ENCODE data around the gene EHMT1. TPM values are rescaled to one million over a fixed set of nuclear protein-coding genes. Genes with fewer than 3 reads are reported as not detected.

The EHMT1 gene
- total RNA-seq, 4 donors from 2014 or later = 38.6 to 77.8 (median 54.3) TPM

GRCh38 chr9:137666955-137667670, 48.3 kb downstream of the EHMT1 start:
- intact Hi-C loops (cut with DNase I; ENCODE audit: low total_unique reads) (no loop called here), in situ Hi-C loops (cut with MboI; ENCODE audit: low sequenced_read_pairs in 4 of 4) (no loop called here)
- no peaks in the 10 kb centered on the region for H3K9me3 ChIP-seq
- ATAC-seq = no peak
- DNase-seq = no peak
- H3K36me3 ChIP-seq = no peaks in the 10 kb centered on the region
- no peak overlapping the region for H3K27ac ChIP-seq
- no peaks in the 10 kb centered on the region for H3K27me3 ChIP-seq
- no peak for TF ChIP-seq CTCF (IDR thresholded peaks at IDR 0.05 in 4 of 5, conservative IDR thresholded peaks at IDR 0.05 in 1 of 5)
- no peak for TF ChIP-seq POLR2A (IDR thresholded peaks at IDR 0.05)
- no peak overlapping the region for H3K4me3 ChIP-seq
- H3K4me1 ChIP-seq = peaks cover 25 to 38% of the 10 kb centered on the region in 2 donors

GRCh38 chr9:137668203-137668602, 49.4 kb downstream of the EHMT1 start:
- in situ Hi-C loops (cut with MboI; ENCODE audit: low sequenced_read_pairs in 4 of 4) (no loop called here), intact Hi-C loops (cut with DNase I; ENCODE audit: low total_unique reads) (no loop called here)
- no peaks in the 10 kb centered on the region for H3K27me3 ChIP-seq
- ATAC-seq (no peak), DNase-seq (no peak)
- H3K27ac ChIP-seq = no peak overlapping the region
- H3K9me3 ChIP-seq = no peaks in the 10 kb centered on the region
- no peaks in the 10 kb centered on the region for H3K36me3 ChIP-seq
- H3K4me3 ChIP-seq = no peak overlapping the region
- TF ChIP-seq CTCF (IDR thresholded peaks at IDR 0.05 in 4 of 5, conservative IDR thresholded peaks at IDR 0.05 in 1 of 5) = no peak
- no peak for TF ChIP-seq POLR2A (IDR thresholded peaks at IDR 0.05)
- peaks cover 29 to 46% of the 10 kb centered on the region in 2 donors for H3K4me1 ChIP-seq

- Histone ChIP-seq H3K27me3 (no peaks in the 10 kb centered on the region), H3K27ac (no peak overlapping the region), H3K36me3 (no peaks in the 10 kb centered on the region), H3K4me1 (peaks cover 40 to 56% of the 10 kb centered on the region in 2 donors), H3K9me3 (no peaks in the 10 kb centered on the region), H3K4me3 (no peak overlapping the region)
- in situ Hi-C loops (cut with MboI; ENCODE audit: low sequenced_read_pairs in 4 of 4) = no loop called here
- no peak for ATAC-seq
- no peak for TF ChIP-seq POLR2A (IDR thresholded peaks at IDR 0.05)
- TF ChIP-seq CTCF (IDR thresholded peaks at IDR 0.05 in 4 of 5, conservative IDR thresholded peaks at IDR 0.05 in 1 of 5) = no peak
- intact Hi-C loops (cut with DNase I; ENCODE audit: low total_unique reads) = no loop called here
- no peak for DNase-seq
Measured at GRCh38 chr9:137669261-137669672, 50.5 kb downstream of the EHMT1 start.

GRCh38 chr9:137670391-137671195, 51.8 kb downstream of the EHMT1 start:
- ATAC-seq = peak; percentile 73 to 81
- no peaks in the 10 kb centered on the region for H3K27me3 ChIP-seq
- H3K27ac ChIP-seq = peak overlapping the region in 2 of 4 donors; percentile 36 to 66
- H3K4me3 ChIP-seq = no peak overlapping the region
- in situ Hi-C loops (cut with MboI; ENCODE audit: low sequenced_read_pairs in 4 of 4) = no loop called here
- DNase-seq = peak; percentile 64 to 68
- no peaks in the 10 kb centered on the region for H3K36me3 ChIP-seq
- intact Hi-C loops (cut with DNase I; ENCODE audit: low total_unique reads) = loop anchor here (5.0 kb wide), 1 partner anchor 92 kb away; no protein-coding TSS in a partner anchor
- H3K9me3 ChIP-seq = no peaks in the 10 kb centered on the region
- no peak for TF ChIP-seq CTCF (IDR thresholded peaks at IDR 0.05 in 4 of 5, conservative IDR thresholded peaks at IDR 0.05 in 1 of 5)
- no peak for TF ChIP-seq POLR2A (IDR thresholded peaks at IDR 0.05)
- H3K4me1 ChIP-seq = peaks cover 34 to 56% of the 10 kb centered on the region in 2 donors
